HepG2 (cell line): ENCODE data around the gene ZNF772. TPM values are rescaled to one million over a fixed set of nuclear protein-coding genes. Genes with fewer than 3 reads are reported as not detected.

Experiments used
- BHLHE40 ChIP-seq: IDR thresholded peaks from 2 replicates; pipeline ENCODE4 v1.6.1; 2011; ENCODE audit warnings: low read length, improper control_type of control experiment
- CCAR2 ChIP-seq: fragments of 200-400 bp; formaldehyde crosslinking; optimal IDR thresholded peaks from 2 replicates; pipeline ENCODE3; 2018; ENCODE audit warnings: low read depth, mild to moderate bottlenecking, low read length, moderate library complexity
- CENPT ChIP-seq: sonication (generic); formaldehyde crosslinking; IDR thresholded peaks from 2 replicates; pipeline ENCODE4 v1.8.0; 2022; ENCODE audit warnings: low read depth, mild to moderate bottlenecking, moderate library complexity, missing genetic modification reagents
- HMG20A ChIP-seq: IDR thresholded peaks from 2 replicates; pipeline ENCODE4 v1.6.1; 2016; ENCODE audit warnings: borderline replicate concordance
- MBD4 ChIP-seq: IDR thresholded peaks from 2 replicates; pipeline ENCODE4 v1.6.1; 2012; ENCODE audit warnings: low read length, inconsistent platforms, borderline replicate concordance
- NCOA2 ChIP-seq: sonication (generic); formaldehyde crosslinking; IDR thresholded peaks from 2 replicates; pipeline ENCODE4 v1.8.0; 2022; ENCODE audit warnings: inconsistent platforms
- NFKBIZ ChIP-seq: IDR thresholded peaks from 2 replicates; pipeline ENCODE4 v1.6.1; 2018; ENCODE audit warnings: missing genetic modification reagents, missing compliant biosample characterization
- PRPF4 ChIP-seq: fragments of 200-400 bp; formaldehyde crosslinking; IDR thresholded peaks from 2 replicates; pipeline ENCODE4 v1.6.1; 2016; ENCODE audit warnings: low read length, low read depth; ENCODE audit not compliant: poor library complexity, severe bottlenecking
- RFX5 ChIP-seq: IDR thresholded peaks from 2 replicates; pipeline ENCODE4 v1.6.1; 2011; ENCODE audit warnings: low read depth, low read length, improper control_type of control experiment
- SALL1 ChIP-seq: sonication (generic); formaldehyde crosslinking; IDR thresholded peaks from 2 replicates; pipeline ENCODE4 v1.8.0; 2022; ENCODE audit warnings: mild to moderate bottlenecking, missing genetic modification reagents
- SMARCC2 ChIP-seq: fragments of 450-650 bp; IDR thresholded peaks from 2 replicates; pipeline ENCODE4 v1.6.1; 2017; ENCODE audit warnings: antibody characterized with exemption, mild to moderate bottlenecking
- TBX2 ChIP-seq: sonication (generic); formaldehyde crosslinking; IDR thresholded peaks from 2 replicates; pipeline ENCODE4 v1.5.0; 2020; ENCODE audit warnings: missing genetic modification reagents, mild to moderate bottlenecking, borderline replicate concordance
- TOPORS ChIP-seq: sonication (generic); formaldehyde crosslinking; IDR thresholded peaks from 2 replicates; pipeline ENCODE4 v1.8.0; 2023; ENCODE audit warnings: mild to moderate bottlenecking, missing genetic modification reagents
- WIZ ChIP-seq: sonication (generic); formaldehyde crosslinking; IDR thresholded peaks from 2 replicates; pipeline ENCODE4 v1.5.1; 2020; ENCODE audit warnings: mild to moderate bottlenecking, missing genetic modification reagents
- ZNF10 ChIP-seq: sonication (generic); formaldehyde crosslinking; IDR thresholded peaks from 2 replicates; pipeline ENCODE4 v1.4.0; 2020; ENCODE audit warnings: mild to moderate bottlenecking, low read depth, missing genetic modification reagents, borderline replicate concordance
- ZNF101 ChIP-seq: sonication (generic); formaldehyde crosslinking; IDR thresholded peaks from 2 replicates; pipeline ENCODE4 v1.4.0; 2020; ENCODE audit warnings: mild to moderate bottlenecking, low read depth, missing genetic modification reagents, borderline replicate concordance
- ZNF136 ChIP-seq: sonication (generic); formaldehyde crosslinking; IDR thresholded peaks from 2 replicates; pipeline ENCODE4 v1.8.1; 2022; ENCODE audit warnings: low read depth, mild to moderate bottlenecking, moderate library complexity, missing genetic modification reagents
- ZNF224 ChIP-seq: sonication (generic); formaldehyde crosslinking; IDR thresholded peaks from 2 replicates; pipeline ENCODE4 v1.5.0; 2020; ENCODE audit warnings: mild to moderate bottlenecking, missing genetic modification reagents
- ZNF333 ChIP-seq: sonication (generic); formaldehyde crosslinking; IDR thresholded peaks from 2 replicates; pipeline ENCODE4 v1.4.0; 2020; ENCODE audit warnings: mild to moderate bottlenecking, missing genetic modification reagents, borderline replicate concordance
- ZNF430 ChIP-seq: sonication (generic); formaldehyde crosslinking; IDR thresholded peaks from 2 replicates; pipeline ENCODE4 v1.9.0; 2021; ENCODE audit warnings: mild to moderate bottlenecking, missing genetic modification reagents
- ZNF501 ChIP-seq: sonication (generic); formaldehyde crosslinking; IDR thresholded peaks from 2 replicates; pipeline ENCODE4 v1.5.1; 2020; ENCODE audit warnings: mild to moderate bottlenecking, moderate library complexity, missing genetic modification reagents
- ZNF546 ChIP-seq: sonication (generic); formaldehyde crosslinking; conservative IDR thresholded peaks from 2 replicates; pipeline ENCODE4 v1.8.1; 2023; ENCODE audit warnings: mild to moderate bottlenecking, missing genetic modification reagents
- ZNF572 ChIP-seq: sonication (generic); formaldehyde crosslinking; IDR thresholded peaks from 2 replicates; pipeline ENCODE4 v1.5.1; 2020; ENCODE audit warnings: mild to moderate bottlenecking, missing genetic modification reagents
- ZNF605 ChIP-seq: sonication (generic); formaldehyde crosslinking; IDR thresholded peaks from 2 replicates; pipeline ENCODE4 v1.8.0; 2022; ENCODE audit warnings: mild to moderate bottlenecking, missing genetic modification reagents
- polyA plus RNA-seq, 8 experiments: library from polyadenylated mRNA; depleted of rRNA in 3 of 8; stranded (reverse) in 7 of 8; unstranded in 1 of 8; fragments of >200 nt; fragmentation: Illumina TruSeq in 4 of 8; extraction: Trizol in 4 of 8; gene quantifications; 2 replicates each; pipeline versions ENCODE4 v1.2.1 to v1.2.3, GENCODE V29; 2011 to 2016; ENCODE audit warnings: low read depth in 4 of 8, missing spikeins in 1 of 8, mixed read lengths in 1 of 8; ENCODE audit not compliant: insufficient read depth in 1 of 8
- total RNA-seq, 5 experiments: library from RNA; depleted of rRNA; stranded (reverse); fragments of >200 nt; fragmentation: Illumina TruSeq; extraction: Trizol; gene quantifications; 2 replicates each; pipeline ENCODE4 v1.2.3, GENCODE V29; 2016; ENCODE audit warnings: low read depth in 1 of 5
- TF ChIP-seq, protein P1 (sequence below): sonication (generic); formaldehyde crosslinking; conservative IDR thresholded peaks from 2 replicates; pipeline ENCODE4 v1.4.0; 2020; ENCODE audit warnings: missing genetic modification reagents
- TF ChIP-seq, protein P2 (sequence below): sonication (generic); formaldehyde crosslinking; IDR thresholded peaks from 2 replicates; pipeline ENCODE4 v1.4.0; 2020; ENCODE audit warnings: mild to moderate bottlenecking, missing genetic modification reagents
- TF ChIP-seq, protein P3 (sequence below): sonication (generic); formaldehyde crosslinking; IDR thresholded peaks from 2 replicates; pipeline ENCODE4 v1.4.0; 2020; ENCODE audit warnings: missing genetic modification reagents

Gene ZNF772
- total and polyA plus RNA-seq, 2 of the 13 experiments (the other 11 are each of a cell fraction or from before 2014, with no cell fraction given), result 3.1 to 17.2 TPM

DNA sequence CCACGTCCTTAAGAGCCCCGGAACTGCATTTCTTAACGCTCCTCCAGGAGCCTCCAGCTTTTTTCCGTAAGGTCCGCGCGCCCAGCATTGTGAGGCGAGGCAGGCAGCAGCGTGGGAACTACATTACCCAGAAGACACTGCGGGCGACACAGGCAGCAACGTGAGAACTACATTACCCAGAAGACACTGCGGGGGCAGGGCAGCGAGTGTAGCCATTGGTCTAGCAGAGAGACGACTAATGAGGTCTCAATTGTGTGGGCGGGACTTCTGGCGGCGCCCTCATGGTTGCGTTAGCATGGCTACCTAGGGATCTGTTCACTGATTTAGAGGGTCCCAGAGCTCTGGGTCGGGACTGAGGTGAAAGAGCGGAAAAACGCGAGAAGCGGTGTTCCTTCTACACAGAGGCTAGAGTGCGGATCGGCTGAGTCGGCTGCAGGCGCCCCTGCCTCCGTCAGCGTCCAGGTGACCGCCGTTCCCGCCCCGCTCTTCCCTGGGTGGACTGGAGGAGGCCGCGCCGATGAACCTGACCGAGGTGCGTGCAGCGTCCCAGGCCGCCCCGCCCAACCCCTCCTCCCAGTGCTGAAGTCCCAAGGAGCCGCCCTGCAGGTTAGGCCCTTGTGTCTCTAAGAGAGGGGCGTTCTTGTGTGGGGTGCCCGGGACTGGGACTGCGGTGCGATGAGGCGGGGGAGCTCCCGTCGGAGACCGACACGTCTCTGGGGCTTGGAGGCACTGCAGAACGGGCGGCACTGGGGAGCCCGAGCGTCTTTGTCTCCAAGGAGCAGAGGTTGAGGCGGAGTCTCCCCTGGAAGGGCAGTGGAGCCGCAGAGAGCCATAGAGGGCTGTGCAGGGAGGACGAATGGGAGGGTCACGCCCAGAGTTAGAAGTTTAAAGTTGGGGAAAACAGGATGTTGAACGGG lies 42.0 kb downstream of the ZNF772 start, which contains the start of gene ZNF749 (continued):
- TF ChIP-seq ZNF136 (CRISPR knock-in tag), result no peak
- no peak for TF ChIP-seq PRPF4
- no peak for TF ChIP-seq HMG20A (CRISPR knock-in tag)
- no peak; the same call in 1 of the 2 replicates for TF ChIP-seq TOPORS (CRISPR knock-in tag)
- TF ChIP-seq, protein P1, sequence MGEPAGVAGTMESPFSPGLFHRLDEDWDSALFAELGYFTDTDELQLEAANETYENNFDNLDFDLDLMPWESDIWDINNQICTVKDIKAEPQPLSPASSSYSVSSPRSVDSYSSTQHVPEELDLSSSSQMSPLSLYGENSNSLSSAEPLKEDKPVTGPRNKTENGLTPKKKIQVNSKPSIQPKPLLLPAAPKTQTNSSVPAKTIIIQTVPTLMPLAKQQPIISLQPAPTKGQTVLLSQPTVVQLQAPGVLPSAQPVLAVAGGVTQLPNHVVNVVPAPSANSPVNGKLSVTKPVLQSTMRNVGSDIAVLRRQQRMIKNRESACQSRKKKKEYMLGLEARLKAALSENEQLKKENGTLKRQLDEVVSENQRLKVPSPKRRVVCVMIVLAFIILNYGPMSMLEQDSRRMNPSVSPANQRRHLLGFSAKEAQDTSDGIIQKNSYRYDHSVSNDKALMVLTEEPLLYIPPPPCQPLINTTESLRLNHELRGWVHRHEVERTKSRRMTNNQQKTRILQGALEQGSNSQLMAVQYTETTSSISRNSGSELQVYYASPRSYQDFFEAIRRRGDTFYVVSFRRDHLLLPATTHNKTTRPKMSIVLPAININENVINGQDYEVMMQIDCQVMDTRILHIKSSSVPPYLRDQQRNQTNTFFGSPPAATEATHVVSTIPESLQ (CRISPR knock-in tag), result 0 out of 2 replicates have a peak, but pooled peaks have one; percentile 73
- no peak for TF ChIP-seq WIZ (CRISPR knock-in tag)
- TF ChIP-seq MBD4, result no peak
- TF ChIP-seq, protein P2, sequence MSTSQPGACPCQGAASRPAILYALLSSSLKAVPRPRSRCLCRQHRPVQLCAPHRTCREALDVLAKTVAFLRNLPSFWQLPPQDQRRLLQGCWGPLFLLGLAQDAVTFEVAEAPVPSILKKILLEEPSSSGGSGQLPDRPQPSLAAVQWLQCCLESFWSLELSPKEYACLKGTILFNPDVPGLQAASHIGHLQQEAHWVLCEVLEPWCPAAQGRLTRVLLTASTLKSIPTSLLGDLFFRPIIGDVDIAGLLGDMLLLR, result peak; percentile 38
- TF ChIP-seq ZNF224 (CRISPR knock-in tag), result peak; percentile 9; the same call in 1 of the 2 replicates
- TF ChIP-seq CENPT, result no peak
- TF ChIP-seq NFKBIZ (CRISPR knock-in tag), result no peak
- TF ChIP-seq BHLHE40, result no peak
- TF ChIP-seq SALL1 (CRISPR knock-in tag), result peak; percentile 54
- no peak for TF ChIP-seq ZNF546 (CRISPR knock-in tag)
- TF ChIP-seq, protein P3, sequence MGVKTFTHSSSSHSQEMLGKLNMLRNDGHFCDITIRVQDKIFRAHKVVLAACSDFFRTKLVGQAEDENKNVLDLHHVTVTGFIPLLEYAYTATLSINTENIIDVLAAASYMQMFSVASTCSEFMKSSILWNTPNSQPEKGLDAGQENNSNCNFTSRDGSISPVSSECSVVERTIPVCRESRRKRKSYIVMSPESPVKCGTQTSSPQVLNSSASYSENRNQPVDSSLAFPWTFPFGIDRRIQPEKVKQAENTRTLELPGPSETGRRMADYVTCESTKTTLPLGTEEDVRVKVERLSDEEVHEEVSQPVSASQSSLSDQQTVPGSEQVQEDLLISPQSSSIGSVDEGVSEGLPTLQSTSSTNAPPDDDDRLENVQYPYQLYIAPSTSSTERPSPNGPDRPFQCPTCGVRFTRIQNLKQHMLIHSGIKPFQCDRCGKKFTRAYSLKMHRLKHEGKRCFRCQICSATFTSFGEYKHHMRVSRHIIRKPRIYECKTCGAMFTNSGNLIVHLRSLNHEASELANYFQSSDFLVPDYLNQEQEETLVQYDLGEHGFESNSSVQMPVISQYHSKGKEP (CRISPR knock-in tag), result no peak; the same call in 1 of the 2 replicates
- peak; percentile 19; the same call in 1 of the 2 replicates for TF ChIP-seq RFX5
- TF ChIP-seq CCAR2, result no peak
- TF ChIP-seq TBX2 (CRISPR knock-in tag), result peak; percentile 57; the same call in 1 of the 2 replicates
- TF ChIP-seq ZNF430 (CRISPR knock-in tag), result no peak
- TF ChIP-seq ZNF10 (CRISPR knock-in tag), result no peak
- TF ChIP-seq ZNF572 (CRISPR knock-in tag), result no peak
- no peak for TF ChIP-seq ZNF333 (CRISPR knock-in tag)
- no peak for TF ChIP-seq SMARCC2
- peak; percentile 82 for TF ChIP-seq ZNF501 (CRISPR knock-in tag)
- no peak for TF ChIP-seq ZNF101 (CRISPR knock-in tag)
- peak; percentile 55 for TF ChIP-seq ZNF605
- TF ChIP-seq NCOA2, result no peak
